ENCODE measurements around the gene UNC119.

The UNC119 gene

GRCh38 chr17:28540231-28540630 lies 12.2 kb downstream of the UNC119 start:
- 79 to 89% methylated on average over 3 to 4 of the region's 4 CpGs for WGBS, 2 experiments (ENCODE audit: insufficient coverage in 2 of 2)
- Histone ChIP-seq H3K36me3 (ENCODE audit: control insufficient read depth, insufficient read depth, low read length) (no peaks in the 10 kb centered on the region), H3K4me1 (ENCODE audit: control insufficient read depth, insufficient read depth, low read length, poor library complexity, severe bottlenecking) (no peaks in the 10 kb centered on the region), H3K4me3 (ENCODE audit: extremely low read depth, insufficient read depth, low read length, poor library complexity, severe bottlenecking) (no peak overlapping the region), H3K27ac (ENCODE audit: low read depth, low read length, severe bottlenecking) (no peak overlapping the region), H3K9me3 (ENCODE audit: control insufficient read depth, low read length) (no peaks in the 10 kb centered on the region)

- 92 to 93% methylated on average over 14 of the region's 14 CpGs for WGBS, 2 experiments (ENCODE audit: insufficient coverage in 2 of 2)
- Histone ChIP-seq H3K4me1 (ENCODE audit: control insufficient read depth, insufficient read depth, low read length, poor library complexity, severe bottlenecking) (no peaks in the 10 kb centered on the region), H3K4me3 (ENCODE audit: extremely low read depth, insufficient read depth, low read length, poor library complexity, severe bottlenecking) (no peak overlapping the region), H3K9me3 (ENCODE audit: control insufficient read depth, low read length) (no peaks in the 10 kb centered on the region), H3K27ac (ENCODE audit: low read depth, low read length, severe bottlenecking) (no peak overlapping the region), H3K36me3 (ENCODE audit: control insufficient read depth, insufficient read depth, low read length) (no peaks in the 10 kb centered on the region)
Measured at GRCh38 chr17:28538296-28538895, 14.0 kb downstream of the UNC119 start.

GRCh38 chr17:28537219-28537610 lies 15.2 kb downstream of the UNC119 start:
- no peaks in the 10 kb centered on the region for H3K36me3 ChIP-seq (ENCODE audit: control insufficient read depth, insufficient read depth, low read length)
- 82 to 94% methylated on average over 10 to 11 of the region's 12 CpGs for WGBS, 2 experiments (ENCODE audit: insufficient coverage in 2 of 2)
- H3K9me3 ChIP-seq (ENCODE audit: control insufficient read depth, low read length): no peaks in the 10 kb centered on the region
- H3K4me1 ChIP-seq (ENCODE audit: control insufficient read depth, insufficient read depth, low read length, poor library complexity, severe bottlenecking): no peaks in the 10 kb centered on the region
- no peak overlapping the region for H3K27ac ChIP-seq (ENCODE audit: low read depth, low read length, severe bottlenecking)
- no peak overlapping the region for H3K4me3 ChIP-seq (ENCODE audit: extremely low read depth, insufficient read depth, low read length, poor library complexity, severe bottlenecking)

GRCh38 chr17:28536532-28537218 lies 15.7 kb downstream of the UNC119 start:
- WGBS, 2 experiments (ENCODE audit: insufficient coverage in 2 of 2): 56 to 76% methylated on average over 5 to 6 of the region's 9 CpGs
- H3K27ac ChIP-seq (ENCODE audit: low read depth, low read length, severe bottlenecking): no peak overlapping the region
- no peaks in the 10 kb centered on the region for H3K4me1 ChIP-seq (ENCODE audit: control insufficient read depth, insufficient read depth, low read length, poor library complexity, severe bottlenecking)
- no peaks in the 10 kb centered on the region for H3K9me3 ChIP-seq (ENCODE audit: control insufficient read depth, low read length)
- H3K36me3 ChIP-seq (ENCODE audit: control insufficient read depth, insufficient read depth, low read length): no peaks in the 10 kb centered on the region
- H3K4me3 ChIP-seq (ENCODE audit: extremely low read depth, insufficient read depth, low read length, poor library complexity, severe bottlenecking): no peak overlapping the region

- 92 to 93% methylated on average over 6 to 8 of the region's 11 CpGs for WGBS, 2 experiments (ENCODE audit: insufficient coverage in 2 of 2)
- H3K4me3 ChIP-seq (ENCODE audit: extremely low read depth, insufficient read depth, low read length, poor library complexity, severe bottlenecking): no peak overlapping the region
- H3K27ac ChIP-seq (ENCODE audit: low read depth, low read length, severe bottlenecking): no peak overlapping the region
- H3K4me1 ChIP-seq (ENCODE audit: control insufficient read depth, insufficient read depth, low read length, poor library complexity, severe bottlenecking): no peaks in the 10 kb centered on the region
- no peaks in the 10 kb centered on the region for H3K36me3 ChIP-seq (ENCODE audit: control insufficient read depth, insufficient read depth, low read length)
- no peaks in the 10 kb centered on the region for H3K9me3 ChIP-seq (ENCODE audit: control insufficient read depth, low read length)
Measured at GRCh38 chr17:28534740-28535375, 17.6 kb downstream of the UNC119 start.

GRCh38 chr17:28533091-28533807 lies 19.2 kb downstream of the UNC119 start:
- no peak overlapping the region for H3K4me3 ChIP-seq (ENCODE audit: extremely low read depth, insufficient read depth, low read length, poor library complexity, severe bottlenecking)
- peaks cover 3% of the 10 kb centered on the region for H3K4me1 ChIP-seq (ENCODE audit: control insufficient read depth, insufficient read depth, low read length, poor library complexity, severe bottlenecking)
- 74 to 80% methylated on average over 11 to 14 of the region's 16 CpGs for WGBS, 2 experiments (ENCODE audit: insufficient coverage in 2 of 2)
- no peaks in the 10 kb centered on the region for H3K9me3 ChIP-seq (ENCODE audit: control insufficient read depth, low read length)
- no peak overlapping the region for H3K27ac ChIP-seq (ENCODE audit: low read depth, low read length, severe bottlenecking)
- no peaks in the 10 kb centered on the region for H3K36me3 ChIP-seq (ENCODE audit: control insufficient read depth, insufficient read depth, low read length)

- Histone ChIP-seq H3K36me3 (ENCODE audit: control insufficient read depth, insufficient read depth, low read length) (no peaks in the 10 kb centered on the region), H3K9me3 (ENCODE audit: control insufficient read depth, low read length) (no peaks in the 10 kb centered on the region), H3K4me1 (ENCODE audit: control insufficient read depth, insufficient read depth, low read length, poor library complexity, severe bottlenecking) (peaks cover 4% of the 10 kb centered on the region), H3K27ac (ENCODE audit: low read depth, low read length, severe bottlenecking) (no peak overlapping the region), H3K4me3 (ENCODE audit: extremely low read depth, insufficient read depth, low read length, poor library complexity, severe bottlenecking) (no peak overlapping the region)
- 87 to 91% methylated on average over 5 of the region's 7 CpGs for WGBS, 2 experiments (ENCODE audit: insufficient coverage in 2 of 2)
Measured at GRCh38 chr17:28532050-28532960, 20.1 kb downstream of the UNC119 start.

- H3K9me3 ChIP-seq (ENCODE audit: control insufficient read depth, low read length): no peaks in the 10 kb centered on the region
- no peak overlapping the region for H3K4me3 ChIP-seq (ENCODE audit: extremely low read depth, insufficient read depth, low read length, poor library complexity, severe bottlenecking)
- WGBS, 2 experiments (ENCODE audit: insufficient coverage in 2 of 2): 82 to 87% methylated on average over 5 to 6 of the region's 7 CpGs
- no peak overlapping the region for H3K27ac ChIP-seq (ENCODE audit: low read depth, low read length, severe bottlenecking)
- no peaks in the 10 kb centered on the region for H3K36me3 ChIP-seq (ENCODE audit: control insufficient read depth, insufficient read depth, low read length)
- H3K4me1 ChIP-seq (ENCODE audit: control insufficient read depth, insufficient read depth, low read length, poor library complexity, severe bottlenecking): peaks cover 7% of the 10 kb centered on the region
Measured at GRCh38 chr17:28530926-28531325, 21.5 kb downstream of the UNC119 start.

GRCh38 chr17:28530250-28530649 lies 22.2 kb downstream of the UNC119 start:
- Histone ChIP-seq H3K36me3 (ENCODE audit: control insufficient read depth, insufficient read depth, low read length) (no peaks in the 10 kb centered on the region), H3K27ac (ENCODE audit: low read depth, low read length, severe bottlenecking) (no peak overlapping the region), H3K4me3 (ENCODE audit: extremely low read depth, insufficient read depth, low read length, poor library complexity, severe bottlenecking) (no peak overlapping the region), H3K4me1 (ENCODE audit: control insufficient read depth, insufficient read depth, low read length, poor library complexity, severe bottlenecking) (peaks cover 12% of the 10 kb centered on the region), H3K9me3 (ENCODE audit: control insufficient read depth, low read length) (no peaks in the 10 kb centered on the region)
- 100% methylated on average over 2 of the region's 4 CpGs; no CpG with 5 or more reads in 1 of the 2 experiments for WGBS, 2 experiments (ENCODE audit: insufficient coverage in 2 of 2)

- no peaks in the 10 kb centered on the region for H3K9me3 ChIP-seq (ENCODE audit: control insufficient read depth, low read length)
- WGBS, 2 experiments (ENCODE audit: insufficient coverage in 2 of 2): no CpG with 5 or more reads among the region's 3 CpGs
- no peaks in the 10 kb centered on the region for H3K36me3 ChIP-seq (ENCODE audit: control insufficient read depth, insufficient read depth, low read length)
- H3K4me1 ChIP-seq (ENCODE audit: control insufficient read depth, insufficient read depth, low read length, poor library complexity, severe bottlenecking): peaks cover 17% of the 10 kb centered on the region
- H3K4me3 ChIP-seq (ENCODE audit: extremely low read depth, insufficient read depth, low read length, poor library complexity, severe bottlenecking): no peak overlapping the region
- no peak overlapping the region for H3K27ac ChIP-seq (ENCODE audit: low read depth, low read length, severe bottlenecking)
Measured at GRCh38 chr17:28529013-28529400, 23.4 kb downstream of the UNC119 start.

Measured in mesodermal cell (in vitro differentiated cells).